Prostate gland (tissue), 2 donors: ENCODE data around the gene PCNX1.

ENCODE experiments used
- CTCF ChIP-seq, 4 experiments: fragments of 200-600 bp in 2 of 4; fragments of 450-650 bp in 2 of 4; sonication (generic) in 2 of 4; IDR thresholded peaks; 1 replicate in 3 of 4; 2 replicates in 1 of 4; pipeline ENCODE4 v1.5.1; 2016 to 2019; ENCODE audit warnings: antibody characterized with exemption in 4 of 4, mild to moderate bottlenecking in 2 of 4, moderate library complexity in 2 of 4
- POLR2A ChIP-seq: fragments of 450-650 bp; IDR thresholded peaks from one replicate; pipeline ENCODE4 v1.6.1; 2016; ENCODE audit warnings: antibody characterized with exemption, mild to moderate bottlenecking
- POLR2AphosphoS5 ChIP-seq: sonication (generic); formaldehyde crosslinking; IDR thresholded peaks from one replicate; pipeline ENCODE4 v1.6.1; 2017; ENCODE audit warnings: antibody characterized with exemption

DNA sequence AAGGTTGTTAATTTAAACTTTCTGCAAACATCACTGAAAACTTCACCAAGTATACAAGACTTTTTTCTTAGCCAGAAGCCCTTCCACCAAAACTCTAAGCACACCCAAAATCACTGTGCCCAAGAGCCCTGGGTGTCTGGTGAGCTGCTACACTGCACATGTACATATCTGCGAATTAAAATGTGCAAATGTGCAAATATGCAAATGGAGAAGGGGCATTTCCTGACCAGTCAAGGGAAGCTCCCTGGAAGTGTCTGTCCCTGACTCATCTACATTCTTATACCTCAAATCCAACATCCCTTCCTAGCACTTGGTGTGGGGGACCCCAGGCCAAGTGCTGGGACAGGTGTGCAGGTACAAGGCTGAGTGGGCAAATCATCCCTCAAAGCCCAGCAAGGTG is 123.7 kb downstream of the PCNX1 start:
- TF ChIP-seq CTCF (IDR thresholded peaks at IDR 0.05) (no peak), POLR2AphosphoS5 (no peak), POLR2A (no peak)
